Activated B cell treated with CpG ODN at 0.5 μM for 24 hours (primary cell): Measurements from ENCODE around the gene CYBC1. TPM values are rescaled to one million over a fixed set of nuclear protein-coding genes. Genes with fewer than 3 reads are reported as not detected.

ENCODE experiments used
- ATAC-seq: fragments of 200-7000 bp; cut with Tn5 transposase; one replicate; pipeline ENCODE4 v1.10.0; 2021; ENCODE audit warnings: low read depth, mild to moderate bottlenecking, moderate library complexity
- CTCF ChIA-PET: fragments of 350-600 bp; sonication (Branson Sonifier 250); formaldehyde crosslinking; loops from one replicate; lab custom pipeline; 2021; ENCODE audit warnings: antibody characterized with exemption; lab: Charles Lee
- POLR2A ChIA-PET: fragments of 350-600 bp; sonication (Branson Sonifier 250); formaldehyde crosslinking; loops from one replicate; lab custom pipeline; 2021; ENCODE audit warnings: antibody characterized with exemption; lab: Charles Lee
- DNase-seq: peaks from one replicate; pipeline ENCODE4 v3.0.0; 2022
- H3K27ac Mint-ChIP-seq: one replicate; pipeline ENCODE4 v1.8.0; 2020; ENCODE audit warnings: mixed read lengths
- H3K27me3 Mint-ChIP-seq: one replicate; pipeline ENCODE4 v1.8.0; 2021; ENCODE audit warnings: mixed read lengths
- H3K36me3 Mint-ChIP-seq: one replicate; pipeline ENCODE4 v1.8.0; 2021; ENCODE audit warnings: low read depth, mixed read lengths
- H3K4me1 Mint-ChIP-seq: one replicate; pipeline ENCODE4 v1.8.0; 2021; ENCODE audit warnings: mixed read lengths
- H3K4me3 Mint-ChIP-seq: one replicate; pipeline ENCODE4 v1.8.0; 2020; ENCODE audit warnings: mild to moderate bottlenecking, mixed read lengths
- H3K9me3 Mint-ChIP-seq: one replicate; pipeline ENCODE4 v1.8.0; 2020; ENCODE audit warnings: mixed read lengths
- CTCF ChIP-seq: fragments of 200-600 bp; IDR thresholded peaks from one replicate; pipeline ENCODE4 v1.8.0; 2022; ENCODE audit warnings: antibody characterized with exemption, mild to moderate bottlenecking
- intact Hi-C: fragments of 100-400 bp; cut with micrococcal nuclease; formaldehyde crosslinking; loops from one replicate; pipeline ENCODE4 v1.15.1; 2024
- total RNA-seq: library from RNA; stranded (reverse); gene quantifications from 2 replicates; pipeline ENCODE4 v1.2.3, GENCODE V29; 2022

The CYBC1 gene
- total RNA-seq, 1 donor from 2014 or later: 501 TPM

DNA sequence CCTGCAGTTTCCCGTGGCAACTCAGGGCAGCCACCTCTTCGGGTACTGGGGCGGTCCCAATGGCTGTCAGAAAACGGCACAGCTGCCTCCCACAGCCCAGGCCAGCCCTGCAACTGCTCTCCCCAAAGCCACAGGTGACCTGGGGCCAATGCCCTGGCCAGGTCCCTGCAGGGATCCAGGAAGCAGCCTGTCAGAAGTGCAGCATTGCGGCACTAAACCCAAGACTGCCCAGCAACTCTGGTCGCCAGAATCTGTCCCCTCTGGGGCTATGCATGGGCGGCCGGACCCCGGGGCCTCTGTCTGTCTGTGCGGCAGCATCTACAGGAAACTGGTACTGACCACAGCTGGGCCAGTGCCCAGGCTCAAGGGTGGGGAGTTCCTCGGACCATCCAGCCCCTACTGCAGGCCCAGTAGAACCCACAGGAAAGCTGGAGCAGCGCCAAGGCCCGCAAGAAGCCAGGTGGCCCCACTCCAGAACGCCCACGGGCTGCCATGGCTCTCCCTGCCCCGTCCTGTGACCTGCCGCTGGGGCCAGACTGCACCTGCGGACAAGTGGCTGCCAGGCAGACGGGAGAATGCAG lies 5.5 kb downstream of the CYBC1 start:
- Mint-ChIP-seq H3K27ac (no peak overlapping the region), H3K9me3 (no peaks in the 10 kb centered on the region), H3K4me3 (no peak overlapping the region), H3K36me3 (peaks cover 65% of the 10 kb centered on the region), H3K27me3 (no peaks in the 10 kb centered on the region), H3K4me1 (peaks cover 60% of the 10 kb centered on the region)
- ATAC-seq: no peak
- ChIA-PET CTCF (no interaction called here), POLR2A (interaction anchor here (7.5 kb wide), 1 partner anchor 7 kb away, joined by 130 read pairs; no protein-coding TSS in a partner anchor)
- no peak for DNase-seq
- intact Hi-C loops: no loop called here
- TF ChIP-seq CTCF: no peak

- peaks cover 62% of the 10 kb centered on the region for H3K4me1 Mint-ChIP-seq
- TF ChIP-seq CTCF: no peak
- CTCF ChIA-PET: no interaction called here
- ATAC-seq (no peak), DNase-seq (no peak)
- H3K9me3 Mint-ChIP-seq: no peaks in the 10 kb centered on the region
- intact Hi-C loops: no loop called here
- no peak overlapping the region for H3K4me3 Mint-ChIP-seq
- H3K36me3 Mint-ChIP-seq: peaks cover 59% of the 10 kb centered on the region
- POLR2A ChIA-PET: interaction anchor here (0.8 to 7.5 kb wide), 4 partner anchors 7 to 26 kb away, joined by 3 to 130 read pairs (median 6); no protein-coding TSS in a partner anchor
- H3K27ac Mint-ChIP-seq: no peak overlapping the region
- H3K27me3 Mint-ChIP-seq: no peaks in the 10 kb centered on the region
Observed at GRCh38 chr17:82444284-82444893, 6.2 kb downstream of the CYBC1 start.

DNA sequence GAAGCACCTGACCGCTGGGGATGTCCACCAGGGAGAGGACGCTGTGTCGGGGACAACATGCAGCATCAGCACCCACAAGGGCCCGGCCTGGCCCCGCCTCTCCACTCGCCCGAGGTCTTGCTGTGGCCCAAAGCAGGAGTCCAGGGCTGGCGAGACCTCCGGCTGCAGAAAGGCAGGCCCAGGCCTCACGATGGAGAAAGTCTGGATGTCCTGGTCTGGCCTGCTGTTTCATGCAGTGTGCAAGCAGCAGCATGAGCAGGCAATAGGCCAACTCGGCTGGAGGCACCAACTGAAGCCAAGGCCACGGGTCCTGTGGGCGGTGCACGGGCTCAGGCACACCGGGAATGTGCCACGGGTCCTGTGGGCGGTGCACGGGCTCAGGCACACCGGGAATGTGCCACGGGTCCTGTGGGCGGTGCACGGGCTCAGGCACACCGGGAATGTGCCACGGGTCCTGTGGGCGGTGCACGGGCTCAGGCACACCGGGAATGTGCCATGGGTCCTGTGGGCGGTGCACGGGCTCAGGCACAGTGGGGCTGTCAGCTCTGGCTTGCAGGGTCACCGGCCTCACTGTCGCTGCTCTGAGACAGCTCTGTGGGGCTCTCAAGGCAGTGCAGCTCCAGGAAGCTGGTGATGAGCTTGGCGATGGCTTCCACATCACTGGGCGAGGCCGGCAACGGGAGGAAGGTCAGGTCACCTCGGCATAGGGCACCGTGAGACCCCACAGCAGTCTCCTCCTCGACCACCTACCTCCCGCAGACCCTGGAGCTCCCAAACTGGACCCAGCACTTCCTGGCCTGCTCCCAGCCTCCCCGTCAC lies 6.9 kb downstream of the CYBC1 start:
- peak overlapping the region; percentile 65 for H3K27ac Mint-ChIP-seq
- DNase-seq (no peak), ATAC-seq (no peak)
- peaks cover 60% of the 10 kb centered on the region for H3K4me1 Mint-ChIP-seq
- ChIA-PET POLR2A (interaction anchor here (0.8 to 1.6 kb wide), 5 partner anchors 9 to 151 kb away, joined by 3 to 8 read pairs (median 4); no protein-coding TSS in a partner anchor), CTCF (no interaction called here)
- H3K9me3 Mint-ChIP-seq: no peaks in the 10 kb centered on the region
- H3K27me3 Mint-ChIP-seq: no peaks in the 10 kb centered on the region
- H3K36me3 Mint-ChIP-seq: peaks cover 56% of the 10 kb centered on the region
- TF ChIP-seq CTCF: no peak
- intact Hi-C loops: no loop called here
- no peak overlapping the region for H3K4me3 Mint-ChIP-seq

DNA sequence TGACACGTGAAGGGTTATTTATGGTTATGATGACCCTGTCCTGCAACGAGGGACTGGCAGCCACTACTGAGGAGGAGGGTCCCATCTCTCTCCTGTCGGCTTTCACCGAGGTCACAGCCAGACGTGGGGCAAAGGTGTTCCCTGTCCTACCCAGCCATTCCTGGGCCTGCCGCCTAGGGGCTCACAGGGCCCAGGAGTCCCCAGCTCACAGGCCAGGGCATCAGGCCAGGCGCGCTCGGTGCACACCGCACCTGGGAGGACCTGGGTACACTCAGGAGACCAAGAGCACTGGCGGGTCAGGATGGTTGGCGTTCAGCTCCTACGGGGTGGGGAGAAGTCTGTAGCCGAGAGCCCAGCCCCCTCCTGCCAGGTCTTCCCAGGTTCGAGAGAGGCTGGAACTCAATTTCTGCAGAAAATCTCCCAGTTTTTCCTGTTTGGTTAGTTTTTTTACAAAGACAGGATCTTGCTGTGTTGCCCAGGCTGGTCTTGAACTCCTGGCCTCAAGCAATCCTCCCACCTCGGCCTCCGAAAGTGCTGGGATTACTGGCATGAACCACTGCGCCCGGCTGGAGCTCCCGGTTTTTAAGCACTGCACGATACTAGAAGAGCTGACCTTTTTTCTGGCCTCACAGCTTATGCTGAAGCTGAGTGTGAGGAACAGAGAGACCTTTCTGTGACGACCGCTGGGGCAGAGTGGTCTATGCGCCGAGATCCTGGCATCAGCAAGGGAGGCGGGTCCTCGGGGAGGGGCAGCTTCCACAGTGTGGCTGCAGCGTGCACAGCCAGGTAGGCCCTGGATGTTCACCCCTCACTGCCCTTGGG lies 7.7 kb downstream of the CYBC1 start:
- intact Hi-C loops: no loop called here
- ChIA-PET CTCF (no interaction called here), POLR2A (interaction anchor here (0.6 to 10.6 kb wide), 7 partner anchors 6 to 150 kb away, joined by 3 to 130 read pairs (median 4); partner anchors contain the start of gene CYBC1)
- ATAC-seq: no peak
- TF ChIP-seq CTCF: no peak
- no peak for DNase-seq
- Mint-ChIP-seq H3K27me3 (no peaks in the 10 kb centered on the region), H3K36me3 (peaks cover 56% of the 10 kb centered on the region), H3K9me3 (no peaks in the 10 kb centered on the region), H3K4me1 (peaks cover 63% of the 10 kb centered on the region), H3K4me3 (no peak overlapping the region), H3K27ac (peak overlapping the region; percentile 65)
